Stimulated activated naive CD8-positive, alpha-beta T cell treated with anti-CD3 and anti-CD28 coated beads, Interleukin-15, Interleukin-2, amounts not matched to agents 100 ng/mL and 50 ng/mL, for 24 hours (primary cell): ENCODE measurements around the gene MNX1.

Source experiments
- H3K27ac Mint-ChIP-seq: one replicate; pipeline ENCODE4 v1.8.0; 2021; ENCODE audit warnings: mild to moderate bottlenecking, mixed read lengths
- H3K27me3 Mint-ChIP-seq: one replicate; pipeline ENCODE4 v1.8.0; 2021; ENCODE audit warnings: mixed read lengths
- H3K36me3 Mint-ChIP-seq: one replicate; pipeline ENCODE4 v1.8.0; 2021; ENCODE audit warnings: low read depth, mixed read lengths
- H3K4me1 Mint-ChIP-seq: one replicate; pipeline ENCODE4 v1.8.0; 2021; ENCODE audit warnings: low read depth, mixed read lengths
- H3K4me3 Mint-ChIP-seq: one replicate; pipeline ENCODE4 v1.8.0; 2021; ENCODE audit warnings: mild to moderate bottlenecking, mixed read lengths
- H3K9me3 Mint-ChIP-seq: one replicate; pipeline ENCODE4 v1.8.0; 2021; ENCODE audit warnings: mixed read lengths

The MNX1 gene

GRCh38 chr7:157010588-157011332 lies at the start of gene MNX1:
Gene MNX1, minus strand, starts transcription at chr7:157010663. Its CDS starts 313 bp downstream, at chr7:157010350.
- Mint-ChIP-seq H3K9me3 (no peaks in the 10 kb centered on the region), H3K4me3 (peak within 1 kb of the TSS; percentile 56), H3K4me1 (peaks cover 13% of the 10 kb centered on the region), H3K27ac (no peak within 1 kb of the TSS), H3K27me3 (peaks cover 79% of the 10 kb centered on the region), H3K36me3 (no peaks in the 10 kb centered on the region)

- no peak overlapping the region for H3K4me3 Mint-ChIP-seq
- H3K9me3 Mint-ChIP-seq, result peaks cover 7% of the 10 kb centered on the region
- H3K4me1 Mint-ChIP-seq, result no peaks in the 10 kb centered on the region
- H3K27ac Mint-ChIP-seq, result no peak overlapping the region
- no peaks in the 10 kb centered on the region for H3K36me3 Mint-ChIP-seq
- peaks cover 24% of the 10 kb centered on the region for H3K27me3 Mint-ChIP-seq
Measured at GRCh38 chr7:157059534-157059933, 49.1 kb upstream of the MNX1 start.

DNA sequence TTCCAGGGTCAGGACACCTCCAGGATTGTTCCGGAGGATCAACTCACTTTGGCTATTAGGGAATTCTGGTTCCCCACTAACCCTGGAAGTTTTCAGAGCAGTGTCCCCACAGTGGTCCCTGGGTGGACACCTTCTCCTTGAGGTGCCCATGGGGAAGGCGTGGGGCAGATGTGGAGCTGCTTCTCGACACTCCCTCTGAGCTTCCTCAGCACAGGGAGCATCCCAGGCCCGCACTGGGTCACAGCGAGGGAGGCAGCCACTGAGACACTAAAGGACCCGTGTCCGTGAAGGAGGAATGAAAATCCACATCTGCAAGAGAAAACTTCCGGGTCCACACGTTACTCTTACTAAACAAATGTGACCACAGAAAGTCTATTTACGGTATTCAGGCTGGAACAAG lies 48.2 kb upstream of the MNX1 start:
- peaks cover 27% of the 10 kb centered on the region for H3K27me3 Mint-ChIP-seq
- H3K9me3 Mint-ChIP-seq, result peaks cover 4% of the 10 kb centered on the region

GRCh38 chr7:157058068-157058467 lies 47.6 kb upstream of the MNX1 start:
- Mint-ChIP-seq H3K4me1 (no peaks in the 10 kb centered on the region), H3K27me3 (peaks cover 26% of the 10 kb centered on the region), H3K27ac (no peak overlapping the region), H3K36me3 (no peaks in the 10 kb centered on the region), H3K4me3 (no peak overlapping the region), H3K9me3 (peaks cover 3% of the 10 kb centered on the region)

More for the DNA sequence above, 48.2 kb upstream of the MNX1 start:
- no peak overlapping the region for H3K27ac Mint-ChIP-seq
- H3K36me3 Mint-ChIP-seq, result no peaks in the 10 kb centered on the region
- H3K4me3 Mint-ChIP-seq, result no peak overlapping the region
- no peaks in the 10 kb centered on the region for H3K4me1 Mint-ChIP-seq

- Mint-ChIP-seq H3K9me3 (no peaks in the 10 kb centered on the region), H3K36me3 (no peaks in the 10 kb centered on the region), H3K4me1 (no peaks in the 10 kb centered on the region), H3K27me3 (peaks cover 25% of the 10 kb centered on the region), H3K4me3 (no peak overlapping the region), H3K27ac (no peak overlapping the region)
Measured at GRCh38 chr7:157056957-157057902, 46.8 kb upstream of the MNX1 start.

GRCh38 chr7:157056246-157056645 lies 45.8 kb upstream of the MNX1 start:
- Mint-ChIP-seq H3K27ac (no peak overlapping the region), H3K9me3 (no peaks in the 10 kb centered on the region), H3K36me3 (no peaks in the 10 kb centered on the region), H3K4me3 (no peak overlapping the region), H3K27me3 (peaks cover 24% of the 10 kb centered on the region), H3K4me1 (no peaks in the 10 kb centered on the region)

DNA sequence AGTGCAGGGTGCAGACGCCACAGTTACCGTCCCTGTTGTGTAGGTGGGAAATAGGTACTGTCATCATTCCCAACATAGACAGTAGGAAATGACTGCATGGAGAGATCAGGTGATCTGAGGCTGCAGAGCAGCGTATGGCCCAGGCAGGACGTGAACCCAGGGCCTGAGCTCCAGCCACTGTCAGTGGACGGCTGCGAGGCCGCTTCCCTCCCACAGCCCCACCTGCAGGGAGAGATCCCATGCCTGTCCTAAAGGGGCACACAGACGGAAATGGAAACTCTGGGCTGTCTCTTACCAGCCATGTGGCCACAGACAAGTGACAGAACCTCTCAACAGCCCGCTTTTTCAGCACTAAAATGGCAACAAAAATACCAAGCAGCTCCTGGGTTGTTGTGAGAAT lies 44.5 kb upstream of the MNX1 start:
- H3K27me3 Mint-ChIP-seq, result peaks cover 19% of the 10 kb centered on the region
- H3K9me3 Mint-ChIP-seq, result no peaks in the 10 kb centered on the region
- no peak overlapping the region for H3K27ac Mint-ChIP-seq
- no peaks in the 10 kb centered on the region for H3K4me1 Mint-ChIP-seq
- H3K36me3 Mint-ChIP-seq, result no peaks in the 10 kb centered on the region
- H3K4me3 Mint-ChIP-seq, result no peak overlapping the region

- H3K27ac Mint-ChIP-seq, result no peak overlapping the region
- H3K9me3 Mint-ChIP-seq, result no peaks in the 10 kb centered on the region
- H3K27me3 Mint-ChIP-seq, result peaks cover 16% of the 10 kb centered on the region
- no peak overlapping the region for H3K4me3 Mint-ChIP-seq
- no peaks in the 10 kb centered on the region for H3K36me3 Mint-ChIP-seq
- H3K4me1 Mint-ChIP-seq, result no peaks in the 10 kb centered on the region
Measured at GRCh38 chr7:157053118-157053517, 42.7 kb upstream of the MNX1 start.

DNA sequence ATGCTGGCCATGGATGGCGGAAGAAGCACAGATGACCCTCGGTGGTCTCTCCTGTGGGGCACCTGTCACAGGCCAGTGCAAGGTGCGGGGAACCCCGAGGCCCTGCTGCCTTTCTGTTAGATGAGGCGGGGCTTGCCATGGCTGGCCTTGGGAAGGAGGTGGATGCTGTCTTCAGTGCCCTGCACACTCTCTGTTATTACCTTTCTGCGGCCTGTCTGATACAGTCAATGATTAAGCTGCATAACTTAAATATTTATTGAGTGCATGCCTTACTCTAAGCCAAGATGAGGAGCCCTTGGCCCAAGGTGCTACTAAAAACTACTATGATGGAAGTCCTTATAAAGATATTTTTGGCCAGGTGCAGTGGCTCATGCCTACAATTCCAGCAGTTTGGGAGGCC lies 36.7 kb upstream of the MNX1 start:
- H3K27ac Mint-ChIP-seq, result no peak overlapping the region
- no peaks in the 10 kb centered on the region for H3K9me3 Mint-ChIP-seq
- no peaks in the 10 kb centered on the region for H3K4me1 Mint-ChIP-seq
- no peaks in the 10 kb centered on the region for H3K36me3 Mint-ChIP-seq
- H3K4me3 Mint-ChIP-seq, result no peak overlapping the region
- H3K27me3 Mint-ChIP-seq, result peaks cover 12% of the 10 kb centered on the region

- H3K4me3 Mint-ChIP-seq, result no peak overlapping the region
- H3K27me3 Mint-ChIP-seq, result peaks cover 10% of the 10 kb centered on the region
Measured at GRCh38 chr7:157046681-157047080, 36.2 kb upstream of the MNX1 start.

DNA sequence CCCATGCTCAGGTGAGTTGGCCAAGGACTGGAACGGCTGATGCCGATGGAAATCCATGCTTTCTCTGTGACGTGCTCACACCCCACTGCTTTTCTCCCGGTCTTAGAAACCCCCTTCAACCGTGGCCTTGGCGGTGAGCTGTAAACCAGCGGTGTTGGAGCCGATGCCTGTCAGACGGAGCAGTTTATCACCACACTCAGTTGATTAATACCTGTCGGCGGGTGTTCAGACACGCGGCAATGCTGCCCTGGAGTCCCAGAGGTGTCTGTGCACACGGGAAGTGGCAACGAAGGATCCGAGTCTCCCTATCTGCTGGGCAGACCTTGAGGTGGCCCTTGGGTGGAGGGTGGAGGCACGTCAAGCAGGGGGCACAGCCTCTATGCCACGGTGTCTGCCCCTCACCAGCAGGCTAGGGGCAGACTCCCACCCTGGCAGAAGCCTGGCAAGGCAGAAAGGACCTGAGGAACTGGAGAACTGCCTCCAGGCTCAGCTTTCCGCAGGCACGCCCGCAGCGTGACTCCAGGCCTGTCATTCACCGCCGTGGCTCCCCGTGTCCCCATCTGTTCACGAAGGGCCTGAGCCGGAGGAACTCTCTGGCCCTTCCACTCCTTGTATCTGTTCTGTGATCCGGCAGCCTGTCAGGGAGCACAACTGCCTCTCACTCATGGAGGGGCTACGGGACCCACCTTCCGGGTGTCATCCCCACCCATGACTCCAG lies 34.6 kb upstream of the MNX1 start:
- no peaks in the 10 kb centered on the region for H3K36me3 Mint-ChIP-seq
- peaks cover 10% of the 10 kb centered on the region for H3K27me3 Mint-ChIP-seq
- no peak overlapping the region for H3K4me3 Mint-ChIP-seq
- no peak overlapping the region for H3K27ac Mint-ChIP-seq
- H3K4me1 Mint-ChIP-seq, result no peaks in the 10 kb centered on the region
- no peaks in the 10 kb centered on the region for H3K9me3 Mint-ChIP-seq

More at GRCh38 chr7:157046681-157047080, 36.2 kb upstream of the MNX1 start:
- no peaks in the 10 kb centered on the region for H3K4me1 Mint-ChIP-seq
- H3K9me3 Mint-ChIP-seq, result no peaks in the 10 kb centered on the region
- H3K27ac Mint-ChIP-seq, result no peak overlapping the region
- no peaks in the 10 kb centered on the region for H3K36me3 Mint-ChIP-seq

- Mint-ChIP-seq H3K9me3 (no peaks in the 10 kb centered on the region), H3K27ac (no peak overlapping the region), H3K4me1 (no peaks in the 10 kb centered on the region), H3K4me3 (no peak overlapping the region), H3K36me3 (no peaks in the 10 kb centered on the region), H3K27me3 (peaks cover 8% of the 10 kb centered on the region)
Measured at GRCh38 chr7:157044147-157044687, 33.8 kb upstream of the MNX1 start.

DNA sequence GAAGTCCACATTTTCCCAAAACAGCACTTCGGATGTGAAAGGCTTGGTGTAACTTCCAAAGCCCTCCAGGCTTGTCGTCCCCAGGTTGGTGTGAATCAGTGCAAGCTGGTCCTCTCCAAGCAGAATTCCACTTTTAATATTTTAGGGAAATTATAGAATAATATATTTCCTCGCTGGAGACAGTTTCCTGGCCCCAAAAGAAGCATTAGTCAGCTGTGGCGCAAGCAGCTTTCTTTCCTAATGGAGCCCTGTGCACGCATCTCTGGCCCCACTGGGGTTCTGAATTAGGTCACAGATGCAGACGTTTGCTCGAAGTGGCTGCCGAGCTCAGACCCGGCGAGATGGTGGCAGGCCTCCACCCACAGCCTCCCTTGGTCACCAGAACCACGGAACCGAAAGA lies 33.3 kb upstream of the MNX1 start:
- Mint-ChIP-seq H3K4me3 (no peak overlapping the region), H3K27ac (no peak overlapping the region), H3K27me3 (peaks cover 5% of the 10 kb centered on the region), H3K9me3 (no peaks in the 10 kb centered on the region), H3K36me3 (no peaks in the 10 kb centered on the region), H3K4me1 (no peaks in the 10 kb centered on the region)

GRCh38 chr7:157041514-157042277 lies 31.2 kb upstream of the MNX1 start:
- Mint-ChIP-seq H3K36me3 (no peaks in the 10 kb centered on the region), H3K9me3 (peaks cover 2% of the 10 kb centered on the region), H3K4me3 (no peak overlapping the region), H3K27ac (no peak overlapping the region), H3K27me3 (peaks cover 10% of the 10 kb centered on the region), H3K4me1 (no peaks in the 10 kb centered on the region)
